Naive B cell (primary cell): ENCODE measurements around the gene HLA-DRA. TPM values are rescaled to one million over a fixed set of nuclear protein-coding genes. Genes with fewer than 3 reads are reported as not detected.

Source experiments
- polyA plus RNA-seq, 6 donors: library from polyadenylated mRNA; unstranded; fragments of 300-500 nt; fragmentation: Illumina TruSeq; gene quantifications; one replicate each; pipeline ENCODE4 v1.2.3, GENCODE V29; 2021; ENCODE audit warnings: low read depth in 6 of 6

HLA-DRA gene
- polyA plus RNA-seq, 6 donors from 2014 or later, result 10,549 to 17,877 (median 15,091) TPM

Other genes starting within 250 kb of the HLA-DRA start
- gene PBX2, start 249.7 kb upstream of the HLA-DRA start, polyA plus RNA-seq, result 1 to 10 TPM in 5 of 6 donors, under 1 TPM in 1; 0.64 to 4.0 (median 3.1) TPM
- gene GPSM3, start 247.2 kb upstream of the HLA-DRA start, polyA plus RNA-seq, result 100 to 1,000 TPM in 5 of 6 donors, 10 to 100 TPM in 1; 99.0 to 145 (median 125) TPM
- gene NOTCH4, start 215.8 kb upstream of the HLA-DRA start, polyA plus RNA-seq, result 1 to 10 TPM; 5.1 to 10.0 (median 8.4) TPM
- gene TSBP1, start 68.0 kb upstream of the HLA-DRA start, polyA plus RNA-seq, result not detected
- gene BTNL2, start 32.7 kb upstream of the HLA-DRA start, polyA plus RNA-seq, result not detected
- 1,000 to 10,000 TPM in 1 of 6 donors, 100 to 1,000 TPM in 2, 10 to 100 TPM in 3; 55.2 to 2,377 (median 210) TPM for gene HLA-DRB5, start 90.4 kb downstream of the HLA-DRA start, polyA plus RNA-seq
- 1,000 to 10,000 TPM; 2,451 to 5,170 (median 4,939) TPM for gene HLA-DRB1, start 150.0 kb downstream of the HLA-DRA start, polyA plus RNA-seq
- 1,000 to 10,000 TPM in 2 of 6 donors, 100 to 1,000 TPM in 4; 309 to 1,253 (median 783) TPM for gene HLA-DQA1, start 197.5 kb downstream of the HLA-DRA start, polyA plus RNA-seq
- gene HLA-DQB1, start 226.8 kb downstream of the HLA-DRA start, polyA plus RNA-seq, result 1,000 to 10,000 TPM in 5 of 6 donors, 100 to 1,000 TPM in 1; 140 to 2,258 (median 1,433) TPM